SK-N-SH treated with all-trans-retinoic acid at 6 μM for 48 hours (cell line): ENCODE measurements around the gene B3GLCT.
"Not testable (repeated sequence)": the region's sequence is repeated elsewhere in the genome, so short reads cannot be mapped to it uniquely, and the experiment has no call there.

ENCODE experiments used
- ARNTL ChIP-seq: fragments of 450-650 bp; formaldehyde crosslinking; IDR thresholded peaks from 2 replicates; pipeline ENCODE4 v1.5.0; 2020; ENCODE audit warnings: low read depth, mild to moderate bottlenecking, moderate library complexity, borderline replicate concordance
- OSR1 ChIP-seq: fragments of 250-450 bp; sonication (Bioruptor Pico); IDR thresholded peaks from 2 replicates; pipeline ENCODE4 v1.8.0; 2022; ENCODE audit warnings: moderate library complexity, mild to moderate bottlenecking, inconsistent platforms
- PATZ1 ChIP-seq: fragments of 250-450 bp; sonication (Bioruptor Pico); IDR thresholded peaks from 2 replicates; pipeline ENCODE4 v1.8.0; 2020; ENCODE audit warnings: mild to moderate bottlenecking, moderate library complexity, borderline replicate concordance
- POU6F1 ChIP-seq: fragments of 250-450 bp; sonication (Bioruptor Pico); IDR thresholded peaks from 2 replicates; pipeline ENCODE4 v1.8.0; 2021; ENCODE audit warnings: low read depth, mild to moderate bottlenecking, moderate library complexity, borderline replicate concordance
- TCF4 ChIP-seq: fragments of 250-450 bp; sonication (Bioruptor Pico); IDR thresholded peaks from 2 replicates; pipeline ENCODE4 v1.8.0; 2021; ENCODE audit warnings: mild to moderate bottlenecking, moderate library complexity, borderline replicate concordance
- ZNF70 ChIP-seq: fragments of 450-650 bp; formaldehyde crosslinking; IDR thresholded peaks from 2 replicates; pipeline ENCODE4 v1.5.0; 2020; ENCODE audit warnings: mild to moderate bottlenecking, moderate library complexity

- TF ChIP-seq ARNTL; TCF4; OSR1 (CRISPR knock-in tag); PATZ1 (CRISPR knock-in tag); ZNF70 (CRISPR knock-in tag); POU6F1 (CRISPR knock-in tag): not testable (repeated sequence)
Measured at GRCh38 chr13:31177813-31178495, 21.8 kb upstream of the B3GLCT start.
